Adipocyte (in vitro differentiated cells): ENCODE measurements around the gene ATXN7L1.

Experiments used
- DNase-seq: peaks from one replicate; pipeline ENCODE4 v3.0.0-alpha.2; 2015; ENCODE audit warnings: low read depth
- H3K27me3 ChIP-seq: replicated peaks from 2 replicates; pipeline ENCODE4 v1.7.0; 2013; ENCODE audit warnings: mild to moderate bottlenecking, low read length, moderate library complexity; ENCODE audit not compliant: control insufficient read depth, insufficient read depth
- H3K36me3 ChIP-seq: 2 replicates; pipeline ENCODE4 v1.7.0; 2013; ENCODE audit warnings: low read length, mild to moderate bottlenecking, moderate library complexity; ENCODE audit not compliant: control insufficient read depth, insufficient read depth, severe bottlenecking
- H3K4me1 ChIP-seq: 2 replicates; pipeline ENCODE4 v1.7.0; 2013; ENCODE audit warnings: mild to moderate bottlenecking, low read length, moderate library complexity; ENCODE audit not compliant: control insufficient read depth, insufficient read depth
- H3K4me3 ChIP-seq: 2 replicates; pipeline ENCODE4 v1.7.0; 2013; ENCODE audit warnings: mild to moderate bottlenecking, low read length, moderate library complexity
- H3K9ac ChIP-seq: 2 replicates; pipeline ENCODE4 v1.7.0; 2013; ENCODE audit warnings: mild to moderate bottlenecking, low read length, moderate library complexity
- H3K9me3 ChIP-seq: 2 replicates; pipeline ENCODE4 v1.7.0; 2013; ENCODE audit warnings: mild to moderate bottlenecking, low read length, moderate library complexity; ENCODE audit not compliant: control insufficient read depth

Gene ATXN7L1

GRCh38 chr7:105640956-105641810, 235.2 kb downstream of the ATXN7L1 start:
- Histone ChIP-seq H3K9ac (no peak overlapping the region), H3K27me3 (no peaks in the 10 kb centered on the region), H3K36me3 (peaks cover 35% of the 10 kb centered on the region), H3K9me3 (no peaks in the 10 kb centered on the region), H3K4me1 (no peaks in the 10 kb centered on the region), H3K4me3 (no peak overlapping the region)
- DNase-seq: no peak

- no peak overlapping the region for H3K4me3 ChIP-seq
- DNase-seq: no peak
- no peaks in the 10 kb centered on the region for H3K27me3 ChIP-seq
- H3K9me3 ChIP-seq: no peaks in the 10 kb centered on the region
- no peaks in the 10 kb centered on the region for H3K4me1 ChIP-seq
- H3K9ac ChIP-seq: no peak overlapping the region
- H3K36me3 ChIP-seq: peaks cover 44% of the 10 kb centered on the region
Measured at GRCh38 chr7:105639667-105640493, 236.5 kb downstream of the ATXN7L1 start.

GRCh38 chr7:105638902-105639495, 237.4 kb downstream of the ATXN7L1 start:
- Histone ChIP-seq H3K27me3 (no peaks in the 10 kb centered on the region), H3K4me3 (no peak overlapping the region), H3K4me1 (no peaks in the 10 kb centered on the region), H3K36me3 (peaks cover 44% of the 10 kb centered on the region), H3K9me3 (no peaks in the 10 kb centered on the region), H3K9ac (no peak overlapping the region)
- no peak for DNase-seq

GRCh38 chr7:105638334-105638733, 238.1 kb downstream of the ATXN7L1 start:
- no peaks in the 10 kb centered on the region for H3K27me3 ChIP-seq
- H3K36me3 ChIP-seq: peaks cover 44% of the 10 kb centered on the region
- no peak overlapping the region for H3K4me3 ChIP-seq
- DNase-seq: no peak
- no peaks in the 10 kb centered on the region for H3K9me3 ChIP-seq
- H3K9ac ChIP-seq: no peak overlapping the region
- H3K4me1 ChIP-seq: no peaks in the 10 kb centered on the region

- Histone ChIP-seq H3K9ac (no peak overlapping the region), H3K27me3 (no peaks in the 10 kb centered on the region), H3K9me3 (no peaks in the 10 kb centered on the region), H3K4me1 (no peaks in the 10 kb centered on the region), H3K36me3 (peaks cover 44% of the 10 kb centered on the region), H3K4me3 (no peak overlapping the region)
- no peak for DNase-seq
Measured at GRCh38 chr7:105637755-105638154, 238.6 kb downstream of the ATXN7L1 start.

GRCh38 chr7:105636982-105637381, 239.4 kb downstream of the ATXN7L1 start:
- no peak for DNase-seq
- no peaks in the 10 kb centered on the region for H3K27me3 ChIP-seq
- H3K36me3 ChIP-seq: peaks cover 37% of the 10 kb centered on the region
- H3K9ac ChIP-seq: no peak overlapping the region
- H3K4me1 ChIP-seq: no peaks in the 10 kb centered on the region
- no peaks in the 10 kb centered on the region for H3K9me3 ChIP-seq
- H3K4me3 ChIP-seq: no peak overlapping the region

- no peak overlapping the region for H3K9ac ChIP-seq
- H3K36me3 ChIP-seq: peaks cover 46% of the 10 kb centered on the region
- no peaks in the 10 kb centered on the region for H3K4me1 ChIP-seq
- H3K4me3 ChIP-seq: no peak overlapping the region
- no peaks in the 10 kb centered on the region for H3K27me3 ChIP-seq
- no peaks in the 10 kb centered on the region for H3K9me3 ChIP-seq
- DNase-seq: no peak
Measured at GRCh38 chr7:105635197-105635596, 241.2 kb downstream of the ATXN7L1 start.

- Histone ChIP-seq H3K9me3 (no peaks in the 10 kb centered on the region), H3K36me3 (peaks cover 31% of the 10 kb centered on the region), H3K9ac (no peak overlapping the region), H3K27me3 (no peaks in the 10 kb centered on the region), H3K4me3 (no peak overlapping the region), H3K4me1 (peaks cover 10% of the 10 kb centered on the region)
- DNase-seq: no peak
Measured at GRCh38 chr7:105625986-105626385, 250.4 kb downstream of the ATXN7L1 start.

- Histone ChIP-seq H3K27me3 (no peaks in the 10 kb centered on the region), H3K4me3 (no peak overlapping the region), H3K36me3 (peaks cover 33% of the 10 kb centered on the region), H3K9ac (no peak overlapping the region), H3K4me1 (peaks cover 12% of the 10 kb centered on the region), H3K9me3 (no peaks in the 10 kb centered on the region)
- no peak for DNase-seq
Measured at GRCh38 chr7:105623906-105624305, 252.5 kb downstream of the ATXN7L1 start.

GRCh38 chr7:105623378-105623777, 253.0 kb downstream of the ATXN7L1 start:
- Histone ChIP-seq H3K9me3 (no peaks in the 10 kb centered on the region), H3K27me3 (no peaks in the 10 kb centered on the region), H3K9ac (no peak overlapping the region), H3K4me1 (peaks cover 12% of the 10 kb centered on the region), H3K4me3 (no peak overlapping the region), H3K36me3 (peaks cover 33% of the 10 kb centered on the region)
- no peak for DNase-seq

GRCh38 chr7:105622106-105622731, 254.2 kb downstream of the ATXN7L1 start:
- Histone ChIP-seq H3K9me3 (no peaks in the 10 kb centered on the region), H3K4me3 (no peak overlapping the region), H3K27me3 (no peaks in the 10 kb centered on the region), H3K4me1 (peaks cover 12% of the 10 kb centered on the region), H3K9ac (peak overlapping the region; percentile 1), H3K36me3 (peaks cover 37% of the 10 kb centered on the region)
- DNase-seq: no peak
